C4-2B (cell line): ENCODE data around the gene OR52N2.

Experiments
- H3K27ac ChIP-seq: fragments of 450-650 bp; 2 replicates; pipeline ENCODE4 v1.5.1; 2017
- CTCF ChIP-seq: fragments of 450-650 bp; conservative IDR thresholded peaks from 2 replicates; pipeline ENCODE4 v1.5.1; 2017; ENCODE audit warnings: mild to moderate bottlenecking
- ZFX ChIP-seq: fragments of 450-650 bp; IDR thresholded peaks from 2 replicates; pipeline ENCODE4 v1.6.1; 2017

Gene OR52N2

GRCh38 chr11:5808500-5809121 is at the start of gene OR52N2:
TSS of gene OR52N2 (plus strand) at chr11:5808924. CDS start at chr11:5820336, 11,412 bp downstream.
- TF ChIP-seq CTCF (peak; percentile 87), ZFX (no peak)
- H3K27ac ChIP-seq, result no peak within 1 kb of the TSS

- no peak overlapping the region for H3K27ac ChIP-seq
- TF ChIP-seq ZFX, result no peak
- TF ChIP-seq CTCF, result no peak
Observed at GRCh38 chr11:5767056-5767455, 41.7 kb upstream of the OR52N2 start.

- TF ChIP-seq CTCF (no peak), ZFX (no peak)
Observed at GRCh38 chr11:5783255-5783654, 25.5 kb upstream of the OR52N2 start, which contains the start of gene OR52N5. TSS of gene OR52N5 (minus strand) at chr11:5783355. CDS start at chr11:5778634, 4,721 bp downstream.

GRCh38 chr11:5791165-5791564 is 17.6 kb upstream of the OR52N2 start, which contains the start of gene OR52N1:
TSS of gene OR52N1 (minus strand) at chr11:5791265. CDS start at chr11:5788816, 2,449 bp downstream.
- no peak for TF ChIP-seq CTCF
- no peak within 1 kb of the TSS for H3K27ac ChIP-seq

More at GRCh38 chr11:5783255-5783654, 25.5 kb upstream of the OR52N2 start, which contains the start of gene OR52N5:
- H3K27ac ChIP-seq, result no peak within 1 kb of the TSS

GRCh38 chr11:5796541-5796940 is 12.2 kb upstream of the OR52N2 start:
- no peak overlapping the region for H3K27ac ChIP-seq
- TF ChIP-seq CTCF (no peak), ZFX (no peak)

- TF ChIP-seq ZFX (no peak), CTCF (no peak)
- H3K27ac ChIP-seq, result no peak overlapping the region
Observed at GRCh38 chr11:5803982-5804381, 4.7 kb upstream of the OR52N2 start.

GRCh38 chr11:5807580-5807979 is 1.1 kb upstream of the OR52N2 start:
- H3K27ac ChIP-seq, result no peak overlapping the region
- TF ChIP-seq CTCF (no peak), ZFX (no peak)
